ENCODE data around the gene RERG.

Gene RERG

DNA sequence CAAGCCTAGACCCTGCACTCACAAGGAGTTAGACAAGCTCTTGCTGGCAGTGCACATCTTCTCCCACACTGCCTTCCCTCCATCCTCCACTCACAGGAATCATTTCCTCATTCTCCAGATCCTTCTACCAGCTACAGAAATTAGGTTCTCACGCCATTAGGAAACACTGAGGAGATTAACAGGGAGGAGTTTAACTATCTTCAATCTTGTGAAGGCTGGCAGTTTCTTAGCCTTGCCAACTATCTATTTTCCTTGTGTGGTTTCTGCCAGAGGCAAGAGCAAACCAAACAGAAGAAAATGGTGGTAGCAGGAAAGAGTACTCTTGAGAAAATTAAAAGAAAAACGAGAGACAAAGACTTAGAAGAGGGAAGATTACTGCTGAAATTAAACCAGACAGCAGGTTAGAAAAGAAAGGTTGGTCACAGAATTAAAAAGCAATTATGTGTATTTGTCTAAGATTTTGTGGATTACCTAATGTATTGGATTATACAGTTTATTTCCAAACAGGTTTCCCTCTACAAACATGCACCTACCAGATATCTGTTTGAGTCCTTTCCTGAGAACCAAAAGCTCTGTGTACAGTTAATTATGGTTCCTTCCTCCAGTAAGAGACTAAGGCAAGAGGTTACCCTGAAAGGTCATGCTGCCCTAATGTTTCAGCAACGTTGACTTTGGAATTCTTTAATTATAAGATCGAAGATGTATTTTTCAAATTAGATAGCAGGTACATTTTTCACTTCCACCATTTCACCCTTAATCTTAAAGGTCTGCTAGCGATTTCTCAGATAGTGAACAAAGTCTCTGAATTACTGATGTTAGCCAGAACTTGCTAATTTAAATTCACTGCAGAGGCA is 5.0 kb downstream of the RERG start:
- no peak for DNase-seq

DNA sequence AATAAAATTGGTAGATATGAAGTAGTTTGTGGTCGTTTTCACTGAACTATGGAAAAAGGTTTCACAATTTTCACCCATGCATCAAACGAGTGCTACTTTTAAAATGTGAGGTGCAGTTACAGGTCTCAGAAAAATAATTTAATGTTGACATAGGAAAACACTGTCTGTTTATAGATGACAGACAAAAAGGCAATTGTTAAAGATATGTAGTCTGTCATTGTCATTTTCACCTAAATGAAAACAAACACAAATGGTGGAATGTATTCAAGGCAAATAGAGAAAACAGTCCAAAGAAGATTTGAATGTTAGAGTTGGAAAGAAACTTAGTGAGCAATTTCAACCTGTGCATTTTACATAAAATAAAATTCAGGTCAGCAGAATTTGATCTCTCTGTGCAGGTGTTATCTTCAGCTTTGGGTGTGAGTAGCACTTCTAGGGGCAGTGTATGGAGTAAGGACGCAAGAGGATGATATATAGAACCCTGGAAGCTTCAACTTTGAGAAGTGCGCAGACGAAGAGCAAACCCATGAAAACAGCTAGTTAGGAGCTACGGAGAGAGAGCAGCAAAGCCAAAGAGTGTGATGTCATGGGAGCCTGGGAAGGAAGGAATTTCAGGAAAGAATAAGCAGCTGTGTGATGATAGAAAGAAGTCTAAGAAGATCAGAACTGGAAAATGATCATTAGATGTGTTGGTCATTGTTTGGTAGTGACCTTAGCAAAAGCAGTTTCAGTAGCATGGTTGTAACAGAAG is 6.2 kb downstream of the RERG start:
- DNase-seq = no peak

DNA sequence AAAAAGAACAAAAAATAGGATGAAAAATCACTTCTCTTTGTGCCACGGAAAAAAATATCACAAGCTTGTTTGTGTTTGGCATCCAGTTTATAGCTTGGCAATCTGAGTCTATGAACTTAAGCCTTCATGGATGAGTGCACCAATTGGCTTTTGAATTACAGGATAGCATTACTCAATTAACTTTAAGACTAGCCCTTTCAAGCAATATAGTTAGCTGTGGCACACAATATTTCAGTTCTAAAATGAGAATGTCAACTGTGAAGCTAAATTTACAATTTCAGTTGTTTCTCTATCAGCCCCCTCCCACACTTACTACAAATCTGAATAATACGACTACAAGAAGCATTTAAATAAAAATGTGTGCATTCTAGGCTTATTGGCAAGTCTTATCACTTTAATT is 8.3 kb downstream of the RERG start:
- no peak for DNase-seq

DNA sequence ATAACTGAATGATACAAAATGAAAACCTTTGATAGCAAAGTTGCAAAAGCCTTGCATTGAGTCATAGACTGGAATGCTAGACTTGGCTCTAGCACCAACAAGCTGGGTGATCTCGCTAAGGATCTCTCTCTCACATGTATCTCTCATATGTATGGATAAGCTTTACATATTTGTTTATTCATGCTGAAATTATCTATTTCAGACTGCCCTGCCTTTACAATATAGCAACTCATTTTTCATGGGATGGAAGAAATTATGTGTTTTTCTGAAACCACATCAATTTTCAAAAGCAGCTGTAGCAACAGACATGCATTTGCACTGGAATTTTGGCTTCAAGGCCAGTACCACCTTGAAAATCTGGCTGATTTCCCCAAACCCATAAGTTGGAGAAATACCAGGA is 11.4 kb downstream of the RERG start:
- no peak for DNase-seq

DNA sequence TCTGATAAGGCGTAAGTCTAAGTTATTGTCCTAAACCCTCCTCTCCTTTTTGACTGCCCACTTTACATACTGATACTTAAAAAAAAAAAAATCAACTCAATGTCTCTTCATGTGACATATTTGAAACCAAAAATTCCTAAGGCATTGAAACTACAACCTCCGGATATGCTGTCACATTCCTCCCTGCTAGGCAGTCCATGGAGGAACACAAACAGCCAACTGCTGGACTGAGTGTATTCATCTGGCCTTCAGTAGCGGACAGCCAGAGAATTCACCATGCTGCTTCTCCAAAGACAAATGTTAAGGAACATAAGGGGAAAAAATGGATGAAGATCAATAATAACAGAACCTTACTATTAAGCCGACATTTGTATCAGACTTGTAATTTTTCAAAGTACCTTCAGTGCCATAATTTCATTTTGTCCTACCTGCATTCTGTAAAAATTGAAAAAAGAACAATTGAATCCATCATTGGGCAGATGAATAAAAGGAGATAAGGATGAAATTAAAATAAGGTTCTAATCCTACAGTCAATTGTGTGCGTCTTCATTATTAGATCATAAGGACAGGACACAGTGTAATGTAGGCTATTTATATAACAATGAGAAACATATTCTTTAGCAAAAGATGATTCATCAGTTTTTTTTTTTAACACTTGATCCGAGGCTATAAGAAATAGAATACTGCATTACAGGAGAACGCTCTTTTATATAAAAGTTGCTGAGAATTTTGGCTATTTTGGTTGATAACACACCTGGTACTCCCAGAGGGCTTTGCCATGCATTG is 12.2 kb downstream of the RERG start:
- DNase-seq = no peak

DNA sequence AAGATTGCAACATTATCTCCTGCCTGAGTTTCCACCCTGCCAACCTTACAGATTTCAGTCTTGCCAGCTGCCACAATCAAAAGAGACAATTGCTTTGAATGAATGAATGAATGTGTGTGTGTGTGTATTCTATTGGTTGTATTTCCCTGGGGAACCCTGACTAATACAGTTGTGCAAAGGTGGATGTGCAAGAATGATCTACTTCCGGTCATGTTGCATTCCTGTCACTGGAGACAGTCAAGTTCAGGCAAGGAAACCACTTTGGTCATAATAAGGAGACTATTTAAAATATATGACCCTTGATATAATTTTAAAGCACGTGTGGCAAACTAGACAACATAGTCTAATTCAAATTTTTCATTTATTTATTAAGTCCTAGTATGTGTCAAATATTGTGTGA is 13.1 kb downstream of the RERG start:
- no peak for DNase-seq

DNA sequence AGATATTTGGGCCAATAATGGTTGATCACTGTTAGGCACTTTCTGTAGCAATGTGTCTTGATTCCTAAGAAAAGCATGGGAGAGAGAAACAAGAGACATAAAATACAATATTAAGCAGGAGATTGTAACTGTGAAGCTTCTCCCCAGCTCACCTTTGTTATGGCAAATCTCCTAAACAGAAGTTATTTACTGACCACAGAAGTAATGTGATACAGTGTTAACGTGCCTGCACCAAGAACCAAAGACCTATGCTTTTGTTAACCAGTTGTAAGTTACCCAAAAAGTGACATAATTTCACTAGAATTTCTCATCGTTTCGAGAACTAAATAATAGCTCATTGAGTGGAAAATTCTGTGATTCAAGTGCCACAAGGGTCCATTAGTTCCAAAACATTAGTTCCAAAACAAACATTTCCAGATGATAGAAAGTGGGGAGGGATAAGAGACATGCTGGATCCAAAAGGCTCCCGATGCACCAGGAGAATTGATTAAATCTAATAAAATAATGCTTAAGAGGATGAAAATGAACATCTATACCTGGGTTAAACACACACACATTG is 14.3 kb downstream of the RERG start:
- DNase-seq = no peak

DNA sequence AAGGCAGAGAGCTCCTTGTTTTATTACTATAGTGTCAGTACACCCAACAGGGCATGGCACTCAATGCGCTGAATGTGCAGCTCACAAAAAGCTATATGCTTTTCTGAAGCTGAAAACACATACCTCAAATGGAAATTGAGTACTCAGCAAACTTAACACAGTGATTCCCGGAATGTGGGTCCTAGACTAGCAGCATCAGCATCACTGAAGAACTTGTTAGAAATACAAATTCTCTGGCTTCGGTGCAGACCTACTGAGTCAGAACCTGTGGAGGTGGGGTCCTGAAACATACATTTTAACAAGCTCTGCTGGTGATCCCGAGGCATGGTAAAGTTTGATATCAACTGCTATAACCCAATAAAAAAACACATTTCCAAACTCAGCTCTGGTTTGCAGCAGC is 14.9 kb downstream of the RERG start:
- no peak for DNase-seq

DNA sequence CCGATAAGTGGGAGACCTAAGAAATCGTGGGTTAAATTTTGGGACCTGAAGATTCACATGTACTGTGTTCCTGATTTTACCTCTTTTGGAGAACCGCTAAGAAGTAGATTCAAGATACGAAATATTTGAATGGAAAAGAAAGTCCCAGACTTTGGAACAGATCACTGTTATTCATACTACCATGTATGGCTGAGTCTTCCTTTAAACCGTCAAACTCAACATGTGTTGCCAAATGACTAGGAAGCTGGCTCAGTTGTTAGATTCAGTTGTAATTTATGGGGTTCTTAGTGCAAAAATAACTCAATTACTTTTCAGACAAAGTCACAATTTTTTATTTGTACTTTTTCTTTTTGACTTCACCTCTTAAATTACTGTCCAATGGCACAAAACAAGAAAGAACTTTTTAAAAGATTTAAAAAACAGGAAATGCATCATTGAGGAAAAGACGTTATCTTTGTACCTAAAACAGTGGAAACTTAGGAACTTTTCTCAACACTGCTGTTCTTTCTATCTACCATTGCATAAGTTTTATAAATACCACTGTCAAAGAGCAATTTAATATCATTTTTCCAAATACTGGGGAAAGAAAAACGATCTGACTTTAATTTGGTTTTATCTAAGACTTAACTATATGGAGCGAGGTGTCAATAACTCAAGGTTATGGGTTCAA is 15.7 kb downstream of the RERG start:
- no peak for DNase-seq

DNA sequence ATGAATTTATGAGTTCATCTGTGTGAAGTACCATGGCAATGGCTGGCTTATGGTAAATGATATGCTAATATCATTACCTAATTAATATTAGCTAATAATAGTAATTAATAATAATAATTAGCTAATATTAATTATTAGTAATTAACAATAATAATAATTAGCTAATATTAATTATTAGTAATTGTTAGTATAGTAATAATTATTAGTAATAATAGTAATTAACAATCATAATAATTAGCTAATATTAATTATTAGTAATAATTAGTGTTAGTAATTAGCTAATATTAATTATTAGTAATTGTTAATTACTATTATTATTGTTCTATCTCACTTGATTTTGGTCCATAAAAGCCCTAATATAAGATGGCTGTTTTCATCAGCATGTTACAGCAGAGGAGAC is 19.8 kb downstream of the RERG start:
- DNase-seq = no peak

DNA sequence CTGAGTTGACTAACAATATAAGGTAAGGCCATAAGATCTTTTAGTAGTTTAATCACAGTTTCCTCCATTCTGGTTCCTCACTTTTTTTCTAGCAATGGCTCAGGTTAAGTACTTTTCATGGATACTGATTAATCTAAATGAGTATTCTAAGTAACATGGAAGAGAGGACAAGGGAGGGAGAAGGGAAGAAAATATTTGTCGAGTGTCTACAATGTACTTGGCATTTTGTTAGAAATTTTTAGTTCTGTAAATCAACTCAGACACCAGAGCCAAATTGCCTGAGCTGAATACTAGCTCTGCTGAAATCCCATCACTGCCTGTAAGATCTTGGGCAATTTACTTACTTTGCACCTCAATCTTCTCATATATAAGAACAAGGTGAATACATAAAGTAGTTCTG is 20.2 kb downstream of the RERG start:
- no peak for DNase-seq

DNA sequence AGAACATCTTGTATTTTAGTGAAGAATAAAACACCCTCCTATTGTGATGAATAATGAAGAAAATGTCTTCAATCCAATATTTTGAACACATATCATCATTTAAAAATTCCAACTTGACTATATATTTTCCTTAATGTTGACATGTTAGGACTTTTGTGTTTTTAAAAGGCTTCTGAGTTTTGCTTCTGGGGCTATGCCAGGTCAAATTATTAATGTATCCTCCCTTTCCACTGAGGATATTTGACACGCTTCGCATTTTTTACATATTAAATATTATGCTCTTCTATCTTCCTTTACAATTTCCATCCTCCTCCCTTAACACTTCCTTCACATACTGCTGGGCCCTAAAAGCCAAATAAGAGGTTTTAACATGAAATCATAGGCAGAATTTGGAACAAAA is 20.6 kb downstream of the RERG start:
- no peak for DNase-seq

DNA sequence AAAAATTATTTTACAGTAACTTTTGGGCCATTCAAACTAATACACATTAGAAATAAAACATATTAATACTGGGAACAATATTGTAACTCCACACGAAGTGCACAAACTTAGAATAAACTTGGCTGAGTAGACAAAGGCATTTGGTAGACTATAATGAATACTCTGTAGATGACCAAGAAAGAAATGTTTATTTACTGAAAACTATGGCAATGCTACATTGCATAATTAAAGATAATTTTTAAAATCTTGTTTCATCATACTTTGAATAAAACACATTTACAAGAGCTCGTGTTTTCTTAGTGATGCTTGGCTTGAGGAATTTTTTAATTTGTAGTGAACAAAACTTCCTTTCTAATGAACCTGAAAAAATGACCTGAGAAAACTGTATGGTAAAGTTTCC is 21.3 kb downstream of the RERG start:
- DNase-seq = no peak

DNA sequence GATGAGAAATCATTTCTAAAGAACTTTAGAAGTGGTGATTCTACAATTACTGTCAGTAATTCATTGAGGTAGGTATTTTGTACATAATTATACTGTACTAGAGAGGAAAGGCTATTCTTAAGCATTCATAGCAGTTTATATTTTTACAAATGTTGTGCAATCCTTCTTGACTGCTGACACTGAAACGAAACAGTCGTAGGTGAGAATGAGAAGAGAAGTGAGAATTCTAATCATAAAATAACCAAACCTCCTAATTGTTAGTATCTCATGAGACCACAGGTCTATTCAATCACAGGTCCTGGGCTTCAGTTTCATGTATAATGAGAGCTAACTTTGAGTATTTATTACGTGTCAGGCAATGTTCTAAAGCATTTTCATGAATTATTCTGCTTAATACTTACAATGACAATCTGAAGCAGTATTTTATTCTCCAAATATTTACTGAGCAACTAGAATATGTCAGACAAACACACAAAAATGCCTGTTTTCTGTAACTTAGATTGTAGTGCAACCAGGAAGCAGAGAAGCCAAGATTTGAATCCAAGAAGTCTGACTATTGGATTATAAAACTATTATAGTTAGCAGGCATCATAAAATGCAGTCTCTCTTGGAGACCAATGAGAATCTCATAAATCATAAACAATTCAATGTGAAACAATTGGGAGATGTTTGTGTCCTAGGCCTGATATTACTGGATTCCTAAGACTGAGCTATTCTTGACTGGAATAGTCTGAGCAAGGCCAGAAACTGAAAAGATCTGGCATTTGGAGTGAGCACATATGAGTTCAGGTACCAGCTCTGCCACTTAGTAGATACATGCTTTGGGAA is 24.3 kb downstream of the RERG start:
- DNase-seq = no peak

DNA sequence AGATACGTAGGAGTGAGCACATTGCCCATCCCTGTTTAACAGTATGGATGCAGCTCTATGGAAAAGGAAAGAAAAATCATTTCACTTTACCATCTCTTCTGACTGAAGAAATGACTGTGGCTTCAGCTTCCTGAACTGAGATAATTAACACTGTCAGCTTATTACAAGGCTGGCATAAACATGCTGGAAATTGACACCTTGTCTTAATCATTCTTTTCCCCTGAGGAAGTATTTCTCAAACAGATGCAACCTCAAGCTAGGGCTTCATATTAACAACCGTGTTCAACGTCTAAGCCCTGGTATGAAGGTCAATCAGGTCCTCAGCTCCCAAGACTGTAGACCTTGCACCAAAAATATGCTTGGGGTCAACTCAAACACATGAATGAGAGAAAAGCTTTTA is 25.0 kb downstream of the RERG start:
- no peak for DNase-seq

DNA sequence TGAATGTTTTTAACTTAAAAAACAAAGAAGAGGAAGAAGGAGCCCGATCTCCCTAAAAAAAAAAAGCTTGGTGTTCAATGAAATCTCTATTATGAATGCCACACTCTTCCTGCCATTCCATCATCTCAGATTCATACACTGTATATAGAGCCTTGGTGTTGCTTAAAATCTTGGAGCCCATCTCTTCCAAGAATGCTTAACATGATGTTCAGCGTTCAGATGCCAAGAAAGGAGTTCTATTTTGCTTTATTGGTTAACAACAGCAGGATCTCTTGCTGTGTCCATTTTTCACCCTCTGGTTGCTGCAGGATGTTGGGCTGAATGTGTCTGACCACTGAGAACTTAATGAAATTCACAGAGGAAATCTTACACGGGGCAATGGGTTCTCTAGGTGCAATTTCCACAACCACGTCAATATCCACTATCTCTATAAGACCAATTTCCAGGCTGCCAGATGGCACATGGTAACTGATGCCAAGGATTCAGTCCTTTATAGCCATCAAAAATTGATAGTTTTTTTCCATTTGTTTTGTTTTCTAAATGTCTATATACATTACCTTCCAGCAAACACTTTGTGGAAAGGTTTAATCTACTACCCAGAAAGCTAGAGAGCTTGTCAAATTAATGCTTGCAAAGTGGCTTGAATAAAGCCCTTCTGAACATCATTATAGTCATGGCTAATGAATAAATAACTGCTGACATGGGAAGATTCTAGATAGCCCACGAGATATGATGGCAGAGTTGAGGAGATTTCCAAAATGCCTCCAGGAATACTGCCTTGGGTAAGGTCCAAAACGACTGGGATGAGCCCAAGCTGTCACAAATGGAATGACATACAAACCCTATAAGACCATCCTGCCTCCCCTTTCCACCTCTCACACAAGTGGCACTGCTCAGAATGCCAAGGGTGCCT is 26.5 kb downstream of the RERG start:
- no peak for DNase-seq

DNA sequence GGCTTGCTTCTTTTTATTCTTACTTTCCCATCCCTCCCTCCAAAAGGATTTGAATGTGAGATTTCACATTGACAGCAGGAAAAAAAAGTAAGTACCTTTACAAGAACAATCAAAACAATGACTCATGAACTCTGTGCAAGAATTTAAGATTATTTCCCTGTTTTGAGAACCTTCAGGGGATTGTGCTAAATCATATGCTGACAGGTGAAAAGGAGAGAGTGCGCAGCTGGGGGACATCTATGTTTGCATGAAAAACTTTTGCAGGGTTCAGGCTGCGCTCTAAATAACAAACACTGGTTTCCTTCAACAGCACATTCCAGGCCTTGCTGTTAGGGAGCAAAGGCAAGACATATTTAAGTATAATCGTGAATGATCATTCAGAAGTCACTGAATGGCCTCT is 27.3 kb downstream of the RERG start:
- DNase-seq = no peak

DNA sequence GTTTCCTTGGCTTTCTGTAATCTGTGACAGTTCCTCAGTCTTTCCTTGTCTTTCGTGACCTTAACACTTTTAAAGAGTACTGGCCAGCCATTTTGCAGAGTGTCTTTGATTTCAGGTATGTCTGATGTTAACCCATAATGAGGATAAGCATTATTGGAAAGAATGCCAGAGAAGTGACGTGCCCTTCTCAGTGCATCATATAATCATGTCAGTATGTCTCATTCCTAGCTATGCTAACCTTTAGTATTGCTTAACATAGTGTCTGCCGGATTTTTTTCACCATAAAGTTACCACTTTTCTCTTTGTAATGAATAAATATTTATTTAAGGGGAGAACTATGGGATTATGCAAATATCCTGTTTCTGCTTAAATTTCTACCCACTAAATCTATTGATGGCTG is 28.5 kb downstream of the RERG start:
- DNase-seq = no peak

DNA sequence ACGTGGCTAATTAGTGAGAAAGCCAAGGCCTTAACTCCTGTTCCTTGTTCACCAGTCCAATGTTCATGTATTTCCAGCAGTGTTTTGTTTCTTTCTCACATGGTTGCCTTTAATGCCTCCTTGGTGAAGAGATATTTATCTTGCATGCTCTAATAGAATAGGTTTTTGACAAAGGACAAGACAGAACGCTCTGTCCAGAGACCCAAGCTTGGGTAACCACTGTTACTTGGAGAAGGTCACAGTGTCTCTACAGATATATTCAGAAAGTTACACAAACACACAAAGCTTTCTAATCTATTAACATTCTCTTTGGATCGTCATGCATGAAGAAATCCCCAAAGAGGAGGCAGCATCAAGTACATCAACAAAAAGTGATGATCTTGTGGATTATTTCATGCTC is 33.1 kb downstream of the RERG start:
- no peak for DNase-seq

DNA sequence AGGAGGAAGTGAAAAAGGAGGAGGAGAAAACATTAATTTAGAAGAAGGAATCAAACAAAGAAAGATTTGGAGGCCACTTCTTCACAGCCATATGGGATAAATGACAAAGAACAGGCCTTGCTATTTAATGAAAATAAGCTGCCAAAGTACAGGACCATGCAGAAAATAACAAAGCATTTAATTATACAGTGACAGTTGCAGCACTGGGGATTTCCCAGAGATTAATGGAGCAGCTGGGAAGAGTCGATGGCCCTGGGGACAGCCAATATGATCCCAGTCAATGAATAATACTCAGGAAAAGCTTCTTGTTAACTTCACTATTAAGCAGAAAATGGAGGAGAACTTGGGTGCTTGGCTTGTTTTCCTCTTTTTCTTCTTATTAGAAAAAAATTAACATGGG is 34.6 kb downstream of the RERG start:
- DNase-seq = no peak

DNA sequence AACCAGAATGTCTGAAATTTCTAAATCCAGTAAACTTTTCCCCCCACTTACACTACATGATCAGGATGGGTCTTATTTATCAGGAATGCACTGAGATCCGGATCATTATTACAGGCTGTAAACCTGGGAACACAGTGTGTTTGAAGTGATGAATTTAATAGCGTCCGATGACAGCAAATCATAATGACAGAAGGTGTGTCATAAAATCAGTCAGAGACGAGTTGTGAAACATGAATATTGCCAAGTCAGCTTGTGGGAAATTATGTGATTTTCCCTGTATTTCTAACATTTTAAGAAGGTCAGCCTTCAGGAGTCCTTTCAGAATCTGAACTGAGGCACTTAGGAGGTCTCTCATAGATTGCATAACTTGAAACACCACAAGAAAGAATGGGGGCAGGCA is 36.7 kb downstream of the RERG start:
- no peak for DNase-seq
